Measurements from ENCODE around the gene ZNF316.
"Not testable (repeated sequence)": the region's sequence is repeated elsewhere in the genome, so short reads cannot be mapped to it uniquely, and the experiment has no call there.

The ZNF316 gene

DNA sequence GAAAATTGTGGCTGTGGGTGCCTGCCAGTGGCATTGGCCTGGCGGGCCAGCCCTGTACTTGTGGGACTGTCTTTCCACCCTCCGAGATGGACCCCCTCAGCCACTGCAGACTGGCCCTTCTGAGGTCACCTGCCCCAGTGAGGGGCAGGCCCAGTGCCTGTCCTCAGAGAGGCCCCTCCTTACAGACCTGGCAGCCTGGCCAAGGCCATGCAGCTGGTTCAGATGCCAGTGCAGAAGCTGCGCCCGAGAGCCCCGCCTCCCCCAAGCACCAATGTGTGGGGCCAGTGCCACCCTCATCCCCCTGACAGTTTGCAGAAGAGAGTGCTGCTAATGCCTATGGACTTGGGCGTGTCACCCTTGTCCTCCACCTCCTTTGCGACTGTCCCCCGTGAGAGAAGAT is 10.0 kb downstream of the ZNF316 start:
- no peak for DNase-seq (ENCODE audit: low spot score)

DNA sequence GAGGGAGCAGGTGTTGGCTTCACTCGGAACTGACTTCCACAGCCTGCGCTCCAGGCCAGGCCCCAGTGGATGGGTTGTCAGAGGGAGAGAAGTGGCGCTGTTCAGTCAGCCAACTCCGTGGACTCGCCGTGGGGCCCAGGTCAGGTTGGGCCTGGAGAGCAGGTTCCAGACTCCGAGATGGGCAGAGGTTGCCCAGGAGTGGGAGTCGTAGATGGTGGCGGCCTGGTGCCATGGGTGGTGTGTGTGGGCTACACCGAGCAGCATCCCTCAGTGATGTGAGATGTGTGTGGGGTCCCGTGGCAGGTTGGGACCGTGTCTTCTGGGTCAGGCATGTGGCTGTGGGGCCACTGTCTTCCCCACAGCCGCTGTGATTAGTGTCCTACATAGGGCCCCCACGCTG is 10.4 kb downstream of the ZNF316 start:
- no peak for DNase-seq (ENCODE audit: low spot score)

DNA sequence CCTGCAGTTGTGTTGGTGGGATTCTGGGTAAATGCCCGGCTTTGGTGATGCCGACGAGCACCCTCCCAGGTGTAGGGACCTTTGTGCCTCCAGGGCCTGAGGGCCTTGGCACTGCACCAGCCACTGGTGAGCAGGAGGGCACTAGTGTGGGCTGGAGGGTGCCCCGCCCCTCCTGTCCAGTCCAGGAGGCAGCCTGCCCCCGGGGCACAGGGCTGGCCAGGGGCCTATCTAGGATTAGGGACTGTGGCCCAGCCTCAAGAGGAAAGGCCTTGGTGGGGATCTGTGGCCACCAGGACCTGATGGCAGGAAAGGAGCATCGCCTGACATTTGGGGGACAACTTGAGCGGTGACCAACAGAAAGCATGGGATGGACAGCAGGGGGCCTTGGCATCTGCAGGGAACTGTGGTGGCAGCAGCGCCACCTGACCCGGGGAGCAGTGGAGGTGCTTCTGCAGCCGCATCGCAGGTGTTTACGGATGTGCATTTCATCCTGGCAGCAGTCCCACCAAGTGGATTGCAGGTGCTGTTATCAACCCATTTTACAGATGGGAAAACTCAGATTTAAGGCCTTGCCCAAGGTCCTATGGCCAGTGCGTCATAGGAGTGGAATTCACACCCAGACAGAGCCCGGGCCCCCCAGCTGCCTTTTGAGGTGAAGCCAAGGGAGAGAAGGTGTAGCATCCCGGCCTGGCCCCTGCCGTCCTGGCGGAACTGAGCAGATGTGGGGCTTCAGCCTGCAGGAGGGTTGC is 11.1 kb downstream of the ZNF316 start:
- no peak for DNase-seq (ENCODE audit: low spot score)

DNA sequence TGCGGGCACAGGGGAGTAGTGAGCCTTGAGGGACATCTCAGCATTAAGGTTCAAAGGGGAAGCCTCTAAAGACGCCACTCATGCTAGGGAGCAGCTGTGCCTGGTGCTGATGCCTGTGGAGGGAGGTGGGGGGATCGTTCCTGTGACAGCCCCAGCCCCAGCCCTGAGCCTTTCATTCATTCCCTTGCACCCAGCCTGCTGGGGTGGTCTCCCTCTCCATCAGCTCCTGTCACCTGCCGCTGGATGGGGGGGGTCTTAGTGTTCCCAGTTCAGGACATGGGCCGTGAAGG is 11.6 kb downstream of the ZNF316 start:
- DNase-seq (ENCODE audit: low spot score): no peak

DNA sequence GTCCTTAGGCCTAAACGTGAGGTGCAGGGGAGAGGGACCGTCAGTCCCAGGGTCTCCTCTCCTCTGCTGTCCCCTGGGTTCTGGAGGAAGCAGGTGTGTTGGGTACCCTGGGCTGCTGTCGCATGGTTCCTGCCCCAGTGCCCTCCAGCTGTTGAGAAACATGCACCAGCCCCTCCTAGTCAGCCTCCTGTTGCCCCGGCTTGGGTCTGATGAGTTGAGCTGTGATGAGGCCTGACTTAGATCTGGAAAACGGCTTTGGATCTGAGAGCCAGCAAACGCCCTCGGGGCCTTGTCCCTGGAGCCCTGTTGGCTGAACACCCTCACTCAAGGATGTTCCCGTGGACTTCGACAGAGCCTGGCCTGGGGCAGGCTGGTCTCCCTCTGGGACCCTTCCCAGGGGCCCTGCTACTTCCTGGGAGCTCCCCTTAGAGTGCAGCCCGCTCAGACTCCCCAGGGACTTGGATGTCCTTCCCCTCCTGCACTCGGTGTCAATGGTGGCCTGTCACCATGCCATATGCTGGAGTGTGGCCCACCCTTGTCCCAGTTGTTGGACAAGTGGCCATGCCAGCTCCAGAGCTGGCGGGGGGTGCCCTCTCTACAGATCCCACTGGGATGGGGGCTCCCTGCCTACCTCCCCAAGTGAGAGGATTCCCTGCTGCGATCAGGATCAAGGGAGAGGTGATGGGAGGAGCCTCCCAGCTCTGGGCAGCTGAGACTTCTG is 12.3 kb downstream of the ZNF316 start:
- no peak for DNase-seq (ENCODE audit: low spot score)

DNA sequence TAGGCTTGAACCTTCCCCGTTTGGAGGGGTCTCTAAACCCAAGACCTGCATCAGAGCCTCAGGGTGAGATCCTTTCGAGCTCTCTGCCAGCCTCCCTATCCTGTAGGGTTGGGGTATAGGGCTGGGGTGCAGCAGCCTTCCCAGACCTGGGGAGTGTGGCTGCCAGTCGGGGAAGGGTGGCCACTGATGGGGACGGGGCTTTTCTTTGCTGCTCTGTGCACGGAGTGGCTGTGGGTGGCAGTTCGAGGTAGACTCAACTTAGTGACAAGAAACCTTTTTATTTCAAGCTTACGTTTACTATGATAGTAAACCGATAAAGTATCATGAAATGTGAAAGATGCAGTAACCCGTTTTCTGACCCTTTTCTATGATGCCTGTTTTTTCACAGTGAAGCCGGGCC is 13.0 kb downstream of the ZNF316 start:
- DNase-seq (ENCODE audit: low spot score): no peak

DNA sequence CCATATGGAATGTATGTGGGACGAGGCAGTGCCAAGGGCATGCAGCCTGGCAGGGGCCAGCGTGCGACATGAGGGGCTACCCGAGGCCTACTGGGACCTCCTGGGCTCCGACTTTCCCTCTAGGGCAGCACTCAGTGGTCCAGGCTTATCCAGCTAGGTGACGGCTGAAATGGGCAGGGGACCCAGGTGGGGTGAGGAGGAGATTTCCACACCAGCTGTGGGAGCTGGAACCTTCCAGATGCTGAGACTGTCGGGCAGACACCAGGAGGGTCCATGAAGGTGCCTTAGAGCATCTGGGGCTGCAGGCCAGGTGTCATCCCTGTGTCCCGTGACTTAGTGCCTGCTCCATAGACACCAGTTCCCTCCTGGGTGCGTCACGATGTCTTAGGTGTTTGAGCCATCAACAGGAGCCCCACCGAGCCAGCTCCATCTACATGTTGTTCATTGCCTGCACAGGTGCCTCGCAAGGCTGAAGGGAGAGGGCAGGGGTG is 13.4 kb downstream of the ZNF316 start:
- DNase-seq (ENCODE audit: low spot score): no peak

DNA sequence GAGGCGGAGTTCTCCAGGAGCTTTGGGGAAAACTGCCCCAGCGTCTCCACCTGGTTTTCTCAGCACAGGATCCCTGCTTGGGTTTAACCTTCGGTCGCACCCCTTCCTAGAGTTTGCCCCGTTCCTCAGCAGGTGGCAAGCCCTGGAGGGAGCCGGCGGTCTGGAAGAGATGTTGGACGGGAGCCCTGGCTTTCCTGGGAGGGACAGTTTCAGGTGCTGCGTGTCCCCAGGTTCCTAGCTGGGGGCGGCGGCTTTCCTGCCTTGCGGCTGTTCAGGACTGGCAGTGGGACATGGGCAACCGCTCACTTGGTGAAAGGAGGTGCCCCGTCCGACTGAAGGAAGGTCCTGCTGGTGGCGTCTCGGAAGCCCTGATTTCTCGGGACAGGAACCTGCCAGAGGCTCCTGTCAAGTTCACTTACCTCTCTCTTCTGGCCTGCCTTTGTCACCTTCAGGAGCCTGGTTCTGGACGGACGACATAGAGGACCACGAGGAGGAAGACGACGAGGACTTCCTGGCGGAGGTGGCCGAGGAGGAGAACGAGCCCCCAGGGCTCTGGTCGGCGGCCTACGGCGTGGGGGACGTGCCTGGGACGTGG is 14.8 kb downstream of the ZNF316 start:
- DNase-seq (ENCODE audit: low spot score): no peak

DNA sequence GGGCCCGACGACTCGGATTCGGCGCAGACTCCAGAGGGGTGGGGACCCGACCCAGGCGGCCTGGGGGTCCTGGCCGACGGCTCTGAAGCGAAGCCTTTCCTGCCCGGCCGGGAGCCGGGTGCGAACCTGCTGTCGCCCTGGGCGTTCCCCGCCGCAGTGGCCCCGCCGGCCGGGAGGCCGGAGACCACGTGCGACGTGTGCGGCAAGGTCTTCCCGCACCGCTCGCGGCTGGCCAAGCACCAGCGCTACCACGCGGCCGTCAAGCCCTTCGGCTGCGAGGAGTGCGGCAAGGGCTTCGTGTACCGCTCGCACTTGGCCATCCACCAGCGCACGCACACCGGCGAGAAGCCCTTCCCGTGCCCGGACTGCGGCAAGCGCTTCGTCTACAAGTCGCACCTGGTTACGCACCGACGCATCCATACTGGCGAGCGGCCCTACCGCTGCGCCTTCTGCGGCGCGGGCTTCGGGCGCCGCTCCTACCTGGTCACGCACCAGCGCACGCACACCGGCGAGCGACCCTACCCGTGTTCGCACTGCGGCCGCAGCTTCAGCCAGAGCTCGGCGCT is 15.4 kb downstream of the ZNF316 start:
- DNase-seq (ENCODE audit: low spot score): no peak

DNA sequence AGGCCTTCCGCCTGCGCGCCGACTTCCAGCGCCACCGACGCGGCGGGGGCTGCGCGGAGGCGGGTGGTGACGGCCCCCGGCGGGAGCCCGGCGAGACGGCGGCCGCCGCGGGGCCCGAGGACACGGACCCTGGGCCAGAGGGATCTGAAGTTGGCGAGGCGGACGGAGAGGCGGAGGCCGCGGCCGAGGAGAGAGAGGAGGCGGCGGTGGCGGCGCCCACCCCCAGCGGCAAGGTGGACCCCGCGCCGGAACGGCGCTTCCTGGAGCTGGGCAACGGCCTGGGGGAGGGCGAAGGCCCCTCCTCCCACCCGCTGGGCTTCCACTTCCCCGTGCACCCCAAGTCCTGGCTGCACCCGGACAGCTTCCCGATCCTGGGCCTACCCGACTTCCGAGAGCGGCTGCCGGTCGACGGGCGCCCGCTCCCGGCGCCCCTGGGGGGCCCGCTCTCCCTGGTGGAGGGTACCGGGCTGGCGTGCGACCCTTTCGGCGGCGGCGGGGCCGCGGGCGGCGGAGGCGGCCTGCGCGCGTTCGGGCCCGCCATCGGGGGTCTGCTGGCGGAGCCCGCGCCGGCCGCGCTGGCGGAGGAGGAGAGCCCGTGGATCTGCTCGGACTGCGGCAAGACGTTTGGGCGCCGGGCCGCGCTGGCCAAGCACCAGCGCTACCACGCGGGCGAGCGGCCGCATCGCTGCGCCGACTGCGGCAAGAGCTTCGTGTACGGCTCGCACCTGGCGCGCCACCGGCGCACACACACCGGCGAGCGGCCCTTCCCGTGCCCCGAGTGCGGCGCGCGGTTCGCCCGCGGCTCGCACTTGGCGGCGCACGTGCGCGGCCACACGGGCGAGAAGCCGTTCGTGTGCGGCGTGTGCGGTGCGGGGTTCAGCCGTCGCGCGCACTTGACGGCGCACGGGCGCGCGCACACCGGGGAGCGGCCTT is 16.2 kb downstream of the ZNF316 start:
- no peak for DNase-seq (ENCODE audit: low spot score)

DNA sequence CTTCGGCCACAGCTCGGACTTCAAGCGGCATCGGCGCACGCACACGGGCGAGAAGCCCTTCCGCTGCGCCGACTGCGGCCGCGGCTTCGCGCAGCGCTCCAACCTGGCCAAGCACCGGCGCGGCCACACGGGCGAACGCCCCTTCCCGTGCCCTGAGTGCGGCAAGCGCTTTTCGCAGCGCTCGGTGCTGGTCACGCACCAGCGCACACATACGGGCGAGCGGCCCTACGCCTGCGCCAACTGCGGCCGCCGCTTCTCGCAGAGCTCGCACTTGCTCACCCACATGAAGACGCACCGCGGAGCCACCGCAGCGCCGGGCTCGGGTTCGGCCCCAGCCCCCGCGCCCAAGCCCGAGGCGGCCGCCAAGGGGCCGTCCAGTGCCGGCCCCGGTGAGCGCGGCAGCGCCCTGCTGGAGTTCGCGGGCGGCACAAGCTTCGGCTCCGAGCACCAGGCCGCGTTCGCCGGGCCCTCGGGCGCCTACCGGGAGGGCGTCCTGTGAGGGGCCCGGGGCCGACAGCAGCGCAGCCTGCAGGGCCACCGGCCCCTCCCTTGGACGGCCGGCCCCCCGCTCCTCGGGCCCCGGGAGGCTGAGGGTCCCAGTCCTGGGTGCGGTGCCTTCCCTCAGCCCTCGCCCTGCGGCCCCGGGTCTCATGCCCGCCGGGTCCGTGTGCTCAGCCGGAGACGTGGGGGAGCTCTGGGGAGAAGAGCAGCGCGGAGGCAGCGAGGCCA is 17.2 kb downstream of the ZNF316 start:
- no peak for DNase-seq (ENCODE audit: low spot score)

DNA sequence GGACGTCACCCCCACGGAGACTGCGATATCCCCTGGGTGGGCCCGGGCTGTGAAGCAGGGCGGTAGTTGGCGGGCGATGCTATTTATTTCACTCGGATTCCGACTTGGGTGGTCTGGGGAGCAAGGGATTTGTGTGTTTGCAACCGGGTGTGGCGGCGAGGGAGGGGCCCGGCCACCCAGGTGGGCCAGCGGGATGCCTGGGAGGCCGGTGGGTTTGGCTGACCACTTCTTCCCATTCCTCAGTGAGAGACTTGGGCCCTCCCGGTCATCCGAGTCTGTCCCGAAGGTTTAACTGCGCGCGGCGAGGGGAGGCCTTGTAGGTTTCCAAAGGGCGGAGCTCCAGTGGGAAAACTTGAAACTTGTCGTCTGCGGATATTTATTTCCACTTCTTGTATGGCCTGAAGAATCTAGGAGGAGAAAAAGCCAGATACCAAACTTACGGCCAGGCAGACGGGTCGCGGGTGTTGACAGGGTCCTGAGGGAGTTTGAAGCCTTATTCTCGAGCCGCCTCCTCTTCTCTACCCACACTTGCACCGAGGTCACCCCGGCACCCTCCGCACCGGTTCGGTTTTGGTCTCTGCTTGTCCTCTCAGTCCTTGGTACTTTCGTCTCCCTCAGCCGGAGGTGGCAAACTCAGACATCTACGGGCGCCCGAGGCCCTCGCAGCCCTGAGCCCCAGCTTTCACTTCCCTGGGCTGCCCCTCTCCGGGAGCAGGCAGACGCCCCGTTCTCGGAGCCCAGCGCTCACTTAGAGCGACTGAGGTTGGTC is 17.9 kb downstream of the ZNF316 start:
- DNase-seq (ENCODE audit: low spot score): no peak

DNA sequence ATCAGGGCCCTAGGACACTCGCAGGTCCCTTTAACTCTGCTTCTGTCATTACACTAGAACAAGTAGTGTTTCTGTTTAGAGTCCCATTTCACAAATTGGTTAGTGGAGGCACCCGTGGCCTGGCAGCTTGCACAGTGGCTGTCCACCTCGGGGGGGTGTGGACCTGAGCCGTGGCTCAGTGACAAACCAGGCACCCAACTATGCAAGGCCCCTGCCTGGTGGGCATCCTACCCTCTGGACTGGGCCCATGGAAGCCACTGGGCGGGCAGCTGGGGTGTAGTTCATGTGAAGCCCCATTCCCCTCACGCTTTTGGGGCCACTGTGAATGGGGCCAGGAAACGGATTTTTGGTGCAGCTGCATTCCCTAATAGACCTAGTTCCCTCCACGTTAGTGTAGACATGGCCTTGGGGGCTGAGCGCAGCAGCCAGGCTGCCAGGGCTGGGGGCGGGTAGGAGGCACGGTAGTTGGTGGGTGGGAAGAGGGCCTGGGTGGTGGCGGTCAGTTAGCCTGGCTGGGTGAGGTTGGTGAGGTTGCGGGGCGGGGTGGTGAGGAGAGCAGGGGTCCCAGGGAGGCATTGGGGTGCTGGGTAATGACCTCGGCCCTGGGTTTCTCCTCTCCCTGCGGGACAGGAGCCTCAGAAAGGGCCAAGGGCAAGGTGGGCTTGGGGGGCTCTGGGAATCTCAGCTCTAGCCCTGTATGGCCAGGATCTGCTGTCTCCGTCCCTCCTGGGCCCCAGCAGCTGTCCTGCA is 18.7 kb downstream of the ZNF316 start:
- no peak for DNase-seq (ENCODE audit: low spot score)

DNA sequence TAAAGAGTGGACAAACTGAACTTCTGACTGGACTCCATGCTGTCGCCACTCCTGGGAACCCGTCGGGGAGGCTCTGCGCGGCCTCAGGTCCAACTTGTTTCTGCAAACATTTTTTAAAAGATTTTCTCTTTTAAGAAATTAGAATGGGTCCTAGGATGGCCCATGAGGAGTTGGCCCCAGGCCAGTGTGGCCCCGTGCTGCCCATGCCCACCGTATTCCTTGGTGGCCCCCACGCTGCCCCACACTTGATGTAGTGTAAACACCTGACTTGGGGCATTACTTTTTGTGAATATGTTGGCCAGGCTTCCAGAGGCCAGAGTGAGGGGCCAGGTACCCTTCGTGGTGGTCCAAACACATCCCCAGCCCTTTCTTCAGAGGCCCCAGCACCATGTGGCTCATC is 19.3 kb downstream of the ZNF316 start:
- no peak for DNase-seq (ENCODE audit: low spot score)

DNA sequence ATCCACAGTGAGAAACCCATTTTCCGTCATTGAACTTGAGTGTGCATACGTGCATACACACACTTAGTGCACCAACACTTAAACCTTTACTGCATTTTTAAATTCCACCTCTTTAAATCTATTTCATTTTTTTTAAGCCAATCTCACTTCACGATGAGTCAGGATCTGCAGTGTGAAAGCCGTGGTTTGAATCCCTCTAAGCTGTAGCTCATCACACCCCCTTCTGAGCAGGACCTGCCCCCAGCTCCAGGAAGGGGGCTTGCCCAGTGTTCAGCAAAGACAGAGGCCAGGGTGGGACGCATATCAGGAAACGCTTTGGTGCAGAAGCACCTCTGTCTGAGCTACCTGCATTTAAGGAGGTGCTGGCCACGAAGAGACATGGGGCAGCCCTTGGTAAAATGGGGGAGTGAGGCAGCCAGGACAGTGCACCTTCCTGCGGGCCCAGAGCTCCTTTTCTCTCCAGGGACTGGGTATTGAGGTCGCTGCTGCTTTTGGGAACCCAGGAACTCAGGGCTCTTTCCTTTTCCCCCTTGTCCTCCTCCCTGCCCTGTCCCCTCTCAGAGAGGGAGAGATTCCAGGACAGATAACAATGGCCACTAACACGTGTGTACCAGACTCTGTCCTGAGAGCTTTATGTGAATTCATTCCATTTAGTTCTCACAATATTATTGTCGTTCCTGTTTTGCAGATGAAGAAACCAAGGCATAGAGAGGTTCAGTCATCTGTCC is 21.7 kb downstream of the ZNF316 start:
- no peak for DNase-seq (ENCODE audit: low spot score)

DNA sequence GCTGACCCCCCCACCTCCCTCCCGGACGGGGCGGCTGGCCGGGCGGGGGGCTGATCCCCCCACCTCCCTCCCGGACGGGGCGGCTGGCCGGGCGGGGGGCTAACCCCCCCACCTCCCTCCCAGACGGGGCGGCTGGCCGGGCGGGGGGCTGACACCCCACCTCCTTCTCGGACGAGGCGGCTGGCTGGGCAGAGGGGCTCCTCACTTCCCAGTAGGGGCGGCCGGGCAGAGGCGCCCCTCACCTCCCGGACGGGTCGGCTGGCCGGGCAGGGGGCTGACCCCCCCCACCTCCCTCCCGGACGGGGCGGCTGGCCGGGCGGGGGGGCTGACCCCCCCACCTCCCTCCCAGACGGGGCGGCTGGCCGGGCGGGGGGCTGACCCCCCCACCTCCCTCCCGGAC is 33.7 kb downstream of the ZNF316 start:
- not testable (repeated sequence) for DNase-seq (ENCODE audit: low spot score)

DNA sequence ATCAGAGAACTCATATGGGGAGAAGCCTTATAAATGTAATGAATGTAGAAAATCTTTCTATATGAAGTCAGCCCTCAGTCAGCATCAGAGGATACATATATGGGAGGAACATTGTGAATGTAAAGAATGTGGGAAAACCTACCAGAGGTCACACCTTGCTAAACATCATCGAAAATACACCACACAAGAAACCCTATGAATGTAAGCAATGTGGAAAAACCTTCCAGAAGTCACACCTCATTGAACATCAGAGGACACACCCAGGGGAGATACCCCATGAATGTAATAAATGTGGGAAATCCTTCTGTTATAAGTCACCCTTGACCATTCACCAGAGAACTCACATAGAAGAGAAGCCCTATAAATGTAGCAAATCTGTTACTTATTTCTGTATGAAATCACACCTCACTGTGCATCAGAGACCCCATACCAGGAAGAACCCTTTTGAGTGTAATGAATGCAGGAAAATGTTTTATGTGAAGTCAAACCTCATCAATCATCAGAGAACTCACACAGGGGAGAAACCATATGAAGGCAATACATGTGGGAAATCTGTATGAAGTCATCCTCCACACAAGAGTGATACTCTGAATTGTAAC is 38.8 kb downstream of the ZNF316 start:
- no peak for DNase-seq (ENCODE audit: low spot score)

DNA sequence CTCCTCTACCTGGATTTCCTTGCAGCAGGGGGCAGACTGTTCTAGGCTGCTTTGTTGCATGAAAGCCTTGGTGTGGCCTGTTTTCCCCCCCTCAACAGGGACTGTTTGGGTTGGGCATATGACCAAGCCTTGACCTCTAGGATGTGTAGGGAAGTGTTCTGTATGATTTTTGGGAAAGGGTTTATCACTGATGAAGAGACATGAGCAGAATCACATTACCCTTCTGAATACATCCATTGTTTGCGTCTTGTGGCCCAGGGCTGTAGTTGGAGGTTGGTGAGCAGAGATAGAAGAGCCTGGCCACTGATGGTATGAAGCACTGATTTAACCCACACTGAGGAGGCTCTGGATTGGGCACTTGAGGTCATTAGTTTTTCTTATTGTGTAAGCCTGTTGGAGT is 43.0 kb downstream of the ZNF316 start:
- no peak for DNase-seq (ENCODE audit: low spot score)

DNA sequence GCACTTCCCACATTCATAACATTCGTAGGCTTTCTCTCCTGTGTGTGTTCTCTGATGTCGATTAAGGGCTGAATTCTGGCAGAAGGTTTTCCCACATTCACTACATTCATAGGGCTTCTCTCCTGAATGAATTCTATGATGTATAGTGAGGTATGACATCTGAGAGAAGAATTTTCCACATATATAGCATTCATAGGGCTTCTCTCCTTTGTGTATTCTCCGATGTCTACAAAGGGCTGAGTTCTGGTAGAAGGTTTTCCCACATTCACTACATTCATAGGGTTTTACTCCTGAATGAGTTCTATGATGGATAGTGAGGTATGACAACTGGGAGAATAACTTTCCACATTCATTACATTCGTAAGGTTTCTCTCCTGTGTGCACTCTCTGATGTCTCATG is 54.0 kb downstream of the ZNF316 start:
- DNase-seq (ENCODE audit: low spot score): no peak
